ENCODE measurements around the gene DDX59. TPM values are rescaled to one million over a fixed set of nuclear protein-coding genes. Genes with fewer than 3 reads are reported as not detected.

Gene DDX59
- total and polyA plus RNA-seq, 9 of the 15 experiments (the other 6 are each of a cell fraction or from before 2014, with no cell fraction given): 8.3 to 30.4 (median 19.8) TPM

DNA sequence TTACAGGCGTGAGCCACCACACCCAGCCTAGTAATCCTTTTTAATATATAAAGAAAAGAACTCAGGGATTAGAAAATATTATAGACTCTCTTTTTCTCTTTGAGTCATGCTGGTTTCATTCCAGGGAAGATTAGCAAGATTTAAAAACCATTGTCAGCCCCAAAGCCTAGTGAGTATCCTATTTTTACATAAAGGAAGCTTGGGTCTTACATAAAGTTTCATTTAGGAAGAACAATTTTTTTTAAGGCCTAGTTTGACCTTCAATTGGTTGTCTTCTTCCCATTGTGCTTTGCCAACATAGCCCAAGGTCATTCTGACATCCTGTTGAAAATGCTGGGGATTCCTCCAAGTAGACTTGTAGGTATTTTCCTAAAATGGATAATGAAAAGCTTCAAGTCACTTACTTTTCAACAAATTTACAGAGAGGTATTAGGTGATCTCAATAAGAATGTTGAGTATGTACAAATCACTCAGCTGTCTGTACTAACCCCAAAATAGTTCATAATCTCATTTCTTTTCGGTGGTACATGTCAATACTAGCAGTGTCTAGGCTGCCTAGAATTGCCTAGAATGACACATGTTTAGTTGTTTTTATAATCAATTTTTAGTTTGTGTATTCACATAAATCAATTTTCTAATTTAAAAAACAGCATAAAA is 44.9 kb downstream of the DDX59 start (continued):
- TF ChIP-seq, protein P1, sequence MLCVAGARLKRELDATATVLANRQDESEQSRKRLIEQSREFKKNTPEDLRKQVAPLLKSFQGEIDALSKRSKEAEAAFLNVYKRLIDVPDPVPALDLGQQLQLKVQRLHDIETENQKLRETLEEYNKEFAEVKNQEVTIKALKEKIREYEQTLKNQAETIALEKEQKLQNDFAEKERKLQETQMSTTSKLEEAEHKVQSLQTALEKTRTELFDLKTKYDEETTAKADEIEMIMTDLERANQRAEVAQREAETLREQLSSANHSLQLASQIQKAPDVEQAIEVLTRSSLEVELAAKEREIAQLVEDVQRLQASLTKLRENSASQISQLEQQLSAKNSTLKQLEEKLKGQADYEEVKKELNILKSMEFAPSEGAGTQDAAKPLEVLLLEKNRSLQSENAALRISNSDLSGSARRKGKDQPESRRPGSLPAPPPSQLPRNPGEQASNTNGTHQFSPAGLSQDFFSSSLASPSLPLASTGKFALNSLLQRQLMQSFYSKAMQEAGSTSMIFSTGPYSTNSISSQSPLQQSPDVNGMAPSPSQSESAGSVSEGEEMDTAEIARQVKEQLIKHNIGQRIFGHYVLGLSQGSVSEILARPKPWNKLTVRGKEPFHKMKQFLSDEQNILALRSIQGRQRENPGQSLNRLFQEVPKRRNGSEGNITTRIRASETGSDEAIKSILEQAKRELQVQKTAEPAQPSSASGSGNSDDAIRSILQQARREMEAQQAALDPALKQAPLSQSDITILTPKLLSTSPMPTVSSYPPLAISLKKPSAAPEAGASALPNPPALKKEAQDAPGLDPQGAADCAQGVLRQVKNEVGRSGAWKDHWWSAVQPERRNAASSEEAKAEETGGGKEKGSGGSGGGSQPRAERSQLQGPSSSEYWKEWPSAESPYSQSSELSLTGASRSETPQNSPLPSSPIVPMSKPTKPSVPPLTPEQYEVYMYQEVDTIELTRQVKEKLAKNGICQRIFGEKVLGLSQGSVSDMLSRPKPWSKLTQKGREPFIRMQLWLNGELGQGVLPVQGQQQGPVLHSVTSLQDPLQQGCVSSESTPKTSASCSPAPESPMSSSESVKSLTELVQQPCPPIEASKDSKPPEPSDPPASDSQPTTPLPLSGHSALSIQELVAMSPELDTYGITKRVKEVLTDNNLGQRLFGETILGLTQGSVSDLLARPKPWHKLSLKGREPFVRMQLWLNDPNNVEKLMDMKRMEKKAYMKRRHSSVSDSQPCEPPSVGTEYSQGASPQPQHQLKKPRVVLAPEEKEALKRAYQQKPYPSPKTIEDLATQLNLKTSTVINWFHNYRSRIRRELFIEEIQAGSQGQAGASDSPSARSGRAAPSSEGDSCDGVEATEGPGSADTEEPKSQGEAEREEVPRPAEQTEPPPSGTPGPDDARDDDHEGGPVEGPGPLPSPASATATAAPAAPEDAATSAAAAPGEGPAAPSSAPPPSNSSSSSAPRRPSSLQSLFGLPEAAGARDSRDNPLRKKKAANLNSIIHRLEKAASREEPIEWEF (CRISPR knock-in tag; IDR thresholded peaks at IDR 0.05): no peak
- TF ChIP-seq, protein P2, sequence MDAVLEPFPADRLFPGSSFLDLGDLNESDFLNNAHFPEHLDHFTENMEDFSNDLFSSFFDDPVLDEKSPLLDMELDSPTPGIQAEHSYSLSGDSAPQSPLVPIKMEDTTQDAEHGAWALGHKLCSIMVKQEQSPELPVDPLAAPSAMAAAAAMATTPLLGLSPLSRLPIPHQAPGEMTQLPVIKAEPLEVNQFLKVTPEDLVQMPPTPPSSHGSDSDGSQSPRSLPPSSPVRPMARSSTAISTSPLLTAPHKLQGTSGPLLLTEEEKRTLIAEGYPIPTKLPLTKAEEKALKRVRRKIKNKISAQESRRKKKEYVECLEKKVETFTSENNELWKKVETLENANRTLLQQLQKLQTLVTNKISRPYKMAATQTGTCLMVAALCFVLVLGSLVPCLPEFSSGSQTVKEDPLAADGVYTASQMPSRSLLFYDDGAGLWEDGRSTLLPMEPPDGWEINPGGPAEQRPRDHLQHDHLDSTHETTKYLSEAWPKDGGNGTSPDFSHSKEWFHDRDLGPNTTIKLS (IDR thresholded peaks at IDR 0.05; ENCODE audit: borderline replicate concordance, low read depth): no peak
- TF ChIP-seq ZNF511 (CRISPR knock-in tag; IDR thresholded peaks at IDR 0.05) (no peak), ZNF696 (CRISPR knock-in tag; conservative IDR thresholded peaks at IDR 0.05) (no peak), NFIC (IDR thresholded peaks at IDR 0.05) (no peak), ZFP30 (CRISPR knock-in tag; IDR thresholded peaks at IDR 0.05; ENCODE audit: borderline replicate concordance) (no peak), MEIS2 (IDR thresholded peaks at IDR 0.05; ENCODE audit: partially characterized antibody) (no peak), SAP30 (IDR thresholded peaks at IDR 0.05; ENCODE audit: borderline replicate concordance, insufficient read depth, low read depth, low read length, poor library complexity, severe bottlenecking) (no peak)

Measured in K562 (cell line).